GM12801 (cell line): ENCODE data around the gene TCERG1L.

Source experiments
- TF ChIP-seq, protein P1 (sequence below): IDR thresholded peaks from one replicate; pipeline ENCODE4 v1.5.1; 2011; ENCODE audit warnings: control low read depth; ENCODE audit not compliant: insufficient read length; ENCODE audit errors: extremely low read depth

Gene TCERG1L

DNA sequence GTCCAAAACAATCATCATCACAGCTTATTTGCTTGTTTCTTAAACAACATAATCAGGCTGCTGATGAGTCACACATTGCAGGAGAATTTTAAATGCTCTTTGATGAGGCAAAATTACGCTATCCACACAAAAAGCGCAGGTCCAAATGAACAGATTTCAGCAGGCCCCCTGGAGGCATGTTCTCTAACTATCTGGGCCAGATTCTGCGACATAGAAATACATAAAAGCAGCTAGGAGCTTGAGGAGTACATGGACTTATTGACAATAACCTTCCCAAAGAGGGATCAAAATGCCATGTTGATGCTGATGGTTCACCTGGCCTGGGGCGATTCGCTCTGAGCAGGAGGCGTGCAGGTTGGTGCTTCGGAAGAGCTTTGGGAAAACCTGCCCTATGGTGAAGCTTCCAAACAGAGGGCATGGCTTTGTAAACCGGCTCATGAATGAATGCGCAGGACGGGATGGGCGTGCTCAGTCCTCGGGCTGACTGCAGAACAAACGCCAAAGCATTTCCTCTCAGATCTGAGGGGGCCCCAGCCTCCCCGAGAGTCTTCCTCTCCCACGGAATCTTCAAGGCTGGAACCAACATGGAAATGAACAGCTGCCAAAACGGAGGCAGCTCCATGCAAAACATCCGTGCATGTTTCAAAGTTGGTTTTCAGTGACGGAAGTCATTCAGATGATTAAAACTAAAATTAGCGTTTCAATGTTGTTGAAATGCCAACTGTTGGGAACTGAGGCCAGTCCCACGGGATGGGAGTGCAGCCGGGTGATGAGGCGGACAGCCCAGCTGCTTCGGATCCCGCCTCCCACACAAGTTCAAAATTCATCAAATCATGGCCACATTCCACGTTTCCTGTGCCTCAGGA lies 179.6 kb downstream of the TCERG1L start:
- TF ChIP-seq, protein P1, sequence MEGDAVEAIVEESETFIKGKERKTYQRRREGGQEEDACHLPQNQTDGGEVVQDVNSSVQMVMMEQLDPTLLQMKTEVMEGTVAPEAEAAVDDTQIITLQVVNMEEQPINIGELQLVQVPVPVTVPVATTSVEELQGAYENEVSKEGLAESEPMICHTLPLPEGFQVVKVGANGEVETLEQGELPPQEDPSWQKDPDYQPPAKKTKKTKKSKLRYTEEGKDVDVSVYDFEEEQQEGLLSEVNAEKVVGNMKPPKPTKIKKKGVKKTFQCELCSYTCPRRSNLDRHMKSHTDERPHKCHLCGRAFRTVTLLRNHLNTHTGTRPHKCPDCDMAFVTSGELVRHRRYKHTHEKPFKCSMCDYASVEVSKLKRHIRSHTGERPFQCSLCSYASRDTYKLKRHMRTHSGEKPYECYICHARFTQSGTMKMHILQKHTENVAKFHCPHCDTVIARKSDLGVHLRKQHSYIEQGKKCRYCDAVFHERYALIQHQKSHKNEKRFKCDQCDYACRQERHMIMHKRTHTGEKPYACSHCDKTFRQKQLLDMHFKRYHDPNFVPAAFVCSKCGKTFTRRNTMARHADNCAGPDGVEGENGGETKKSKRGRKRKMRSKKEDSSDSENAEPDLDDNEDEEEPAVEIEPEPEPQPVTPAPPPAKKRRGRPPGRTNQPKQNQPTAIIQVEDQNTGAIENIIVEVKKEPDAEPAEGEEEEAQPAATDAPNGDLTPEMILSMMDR = no peak

DNA sequence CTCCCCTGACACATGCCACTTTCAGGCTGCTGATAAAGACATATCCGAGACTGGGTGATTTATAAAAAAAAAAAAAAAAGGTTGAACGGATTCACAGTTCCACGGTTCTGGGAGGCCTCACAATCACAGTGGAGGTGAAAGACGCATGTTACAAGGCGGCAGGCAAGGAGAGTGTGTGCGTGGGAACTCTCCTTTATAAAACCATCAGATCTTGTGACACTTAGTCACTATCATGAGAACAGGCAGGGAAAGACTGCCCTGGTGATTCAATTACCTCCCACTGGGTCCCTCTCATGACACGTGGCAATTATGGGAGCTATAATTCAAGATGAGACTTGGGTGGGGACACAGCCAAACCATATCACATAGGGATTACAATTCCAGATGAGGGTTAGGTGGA lies 181.5 kb downstream of the TCERG1L start:
- TF ChIP-seq, protein P1 = no peak

DNA sequence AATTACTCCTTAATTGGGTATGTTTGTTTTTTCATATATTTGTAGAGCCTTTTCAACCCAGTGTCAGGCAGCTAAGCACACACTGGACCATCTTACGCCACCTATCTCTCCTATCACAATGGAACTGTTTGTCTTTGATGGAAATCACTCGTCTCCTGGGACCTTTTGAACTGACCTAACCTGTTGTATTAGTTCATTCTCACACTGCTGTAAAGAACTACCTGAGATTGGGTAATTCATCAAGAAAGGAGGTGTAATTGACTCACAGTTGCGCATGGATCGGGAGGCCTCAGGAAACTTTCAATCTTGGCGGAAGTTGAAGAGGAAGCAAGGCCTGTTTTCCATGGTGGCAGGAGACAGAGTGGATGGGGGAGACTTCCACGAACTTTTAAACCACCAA lies 182.0 kb downstream of the TCERG1L start:
- TF ChIP-seq, protein P1 = no peak

DNA sequence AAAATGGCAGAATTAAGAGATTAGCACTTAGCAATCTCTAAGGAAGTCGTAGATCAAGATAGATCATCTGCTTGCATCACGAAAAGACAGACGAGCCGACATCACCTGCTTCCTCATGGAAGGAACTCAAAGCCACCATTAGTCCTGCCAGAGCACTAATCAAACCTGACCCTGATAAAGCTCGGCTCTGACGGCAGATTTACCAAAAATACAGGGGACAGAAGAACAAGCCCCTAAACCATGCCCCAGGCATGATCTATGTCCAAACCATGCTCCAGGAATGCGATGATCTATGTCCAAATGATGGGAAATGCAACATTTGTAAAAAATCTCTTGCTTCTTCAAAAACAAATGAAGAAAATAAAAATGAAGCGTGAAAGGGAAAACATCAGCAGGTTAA lies 182.8 kb downstream of the TCERG1L start:
- TF ChIP-seq, protein P1 = no peak

DNA sequence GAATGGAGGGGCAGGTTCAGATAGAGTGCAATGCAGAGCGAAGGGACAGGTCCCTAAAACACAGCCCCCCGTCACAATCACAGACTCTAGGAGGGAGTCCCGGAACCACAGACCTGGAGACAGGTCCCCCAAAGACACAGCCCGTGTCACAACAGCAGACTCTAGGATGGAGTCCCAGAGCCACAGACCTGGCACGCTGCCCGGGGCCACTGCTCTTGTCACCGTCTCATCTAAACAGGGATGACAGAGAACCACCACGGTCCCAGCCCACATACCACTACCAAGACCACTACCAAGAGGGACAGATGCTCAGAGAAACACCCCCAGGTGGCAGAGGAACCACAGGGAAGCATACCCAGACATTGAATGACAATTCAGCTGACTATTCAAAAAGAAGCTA lies 183.9 kb downstream of the TCERG1L start:
- TF ChIP-seq, protein P1 = no peak

DNA sequence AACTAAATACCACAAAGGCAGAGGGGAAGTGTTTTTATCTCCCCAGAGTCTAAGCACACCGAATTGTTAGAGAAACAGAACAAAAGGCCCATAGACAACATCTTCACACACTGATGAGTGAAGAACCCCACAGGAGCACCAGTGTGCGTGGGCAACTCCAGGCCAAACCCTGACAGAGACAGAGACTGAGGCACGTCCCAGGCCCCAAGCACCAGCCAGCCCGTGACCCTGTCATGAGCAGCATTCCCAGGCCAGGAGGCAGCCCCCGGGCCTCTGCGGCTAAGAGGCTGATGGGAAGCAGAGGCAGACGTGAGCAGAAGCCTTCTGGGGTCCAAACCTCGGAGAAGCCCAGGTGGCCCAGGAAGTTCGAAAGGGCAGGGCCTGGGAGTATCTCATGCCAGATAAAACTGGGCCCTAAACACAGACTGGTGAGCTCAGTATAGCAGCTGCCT lies 184.4 kb downstream of the TCERG1L start:
- TF ChIP-seq, protein P1 = no peak

DNA sequence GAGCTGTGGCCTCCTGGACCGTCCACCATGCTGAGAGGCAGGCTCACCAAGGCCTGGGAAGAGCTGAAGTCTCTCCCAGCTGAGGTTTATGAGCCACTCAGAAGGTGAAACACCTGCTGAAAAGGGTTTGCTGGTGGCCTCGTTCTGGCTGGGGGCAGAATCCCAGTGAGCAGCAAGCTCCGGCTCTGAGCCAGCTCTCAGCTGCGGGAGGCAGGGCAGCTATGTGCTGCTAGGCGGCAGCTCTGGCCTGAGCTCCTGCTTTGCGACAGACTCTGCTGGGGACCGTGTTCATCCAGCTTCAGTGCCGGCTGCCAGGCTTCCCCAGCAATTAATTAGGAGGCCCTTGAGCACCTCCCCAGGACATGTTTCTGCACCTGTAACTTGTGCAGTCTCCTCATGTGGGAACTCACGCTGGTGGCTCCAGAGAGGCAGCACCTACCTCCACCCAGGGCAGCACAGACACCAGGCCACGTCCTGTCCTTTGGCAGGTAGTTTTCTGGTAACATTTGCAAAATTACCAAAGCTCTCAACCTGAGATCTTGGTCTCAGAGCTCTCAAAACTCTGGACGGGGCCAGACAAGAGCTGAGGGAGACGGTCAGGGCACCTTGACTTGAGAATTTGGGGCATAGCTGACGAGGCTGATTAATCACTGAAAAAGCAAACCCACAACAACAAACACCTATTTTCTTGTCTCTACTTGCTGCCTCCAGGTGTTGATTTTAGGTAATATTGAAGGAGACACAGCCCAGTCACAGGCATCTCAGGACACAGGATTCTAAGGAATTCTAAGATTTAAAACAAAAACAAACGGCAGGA lies 185.0 kb downstream of the TCERG1L start:
- TF ChIP-seq, protein P1 = no peak
